HEK293 (cell line): Measurements from ENCODE around the gene IP6K3.
A peak's percentile ranks its signal among the peaks of the same experiment; 100 is the strongest.

Source experiments
- BCL11B ChIP-seq: fragments of 450-650 bp; formaldehyde crosslinking; IDR thresholded peaks from 2 replicates; pipeline ENCODE4 v1.5.1; 2016; ENCODE audit warnings: low read depth, missing biosample characterization, missing genetic modification characterization
- CTCF ChIP-seq: fragments of 450-650 bp; formaldehyde crosslinking; IDR thresholded peaks from 2 replicates; pipeline ENCODE4 v1.5.1; 2016; ENCODE audit warnings: missing biosample characterization, missing genetic modification characterization
- EGR2 ChIP-seq: fragments of 450-650 bp; formaldehyde crosslinking; IDR thresholded peaks from 2 replicates; pipeline ENCODE4 v1.5.1; 2016; ENCODE audit warnings: low read depth, missing biosample characterization, missing genetic modification characterization
- FEZF1 ChIP-seq: fragments of 450-650 bp; formaldehyde crosslinking; IDR thresholded peaks from 2 replicates; pipeline ENCODE4 v1.5.1; 2016; ENCODE audit warnings: missing biosample characterization, missing genetic modification characterization
- GLI4 ChIP-seq: fragments of 450-650 bp; formaldehyde crosslinking; IDR thresholded peaks from 2 replicates; pipeline ENCODE4 v1.5.1; 2016; ENCODE audit warnings: missing biosample characterization, missing genetic modification characterization
- OSR2 ChIP-seq: fragments of 450-650 bp; formaldehyde crosslinking; IDR thresholded peaks from 2 replicates; pipeline ENCODE4 v1.5.1; 2016; ENCODE audit warnings: missing biosample characterization, missing genetic modification characterization
- PRDM1 ChIP-seq: fragments of 450-650 bp; formaldehyde crosslinking; IDR thresholded peaks from 2 replicates; pipeline ENCODE4; 2016; ENCODE audit warnings: missing biosample characterization, missing genetic modification characterization
- PRDM10 ChIP-seq: fragments of 450-650 bp; formaldehyde crosslinking; IDR thresholded peaks from 2 replicates; pipeline ENCODE4 v1.5.1; 2016; ENCODE audit warnings: missing biosample characterization, missing genetic modification characterization
- SALL2 ChIP-seq: fragments of 450-650 bp; formaldehyde crosslinking; IDR thresholded peaks from 2 replicates; pipeline ENCODE4 v1.5.0; 2017; ENCODE audit warnings: missing biosample characterization, mild to moderate bottlenecking, missing genetic modification characterization, borderline replicate concordance
- SP7 ChIP-seq: fragments of 450-650 bp; formaldehyde crosslinking; IDR thresholded peaks from 2 replicates; pipeline ENCODE4 v1.5.1; 2016; ENCODE audit warnings: missing biosample characterization, missing genetic modification characterization
- TCF7L2 ChIP-seq: IDR thresholded peaks from 2 replicates; pipeline ENCODE4 v1.6.1; 2011; ENCODE audit warnings: low read depth, mild to moderate bottlenecking, inconsistent platforms, low read length, moderate library complexity, borderline replicate concordance
- WT1 ChIP-seq: fragments of 450-650 bp; formaldehyde crosslinking; IDR thresholded peaks from 2 replicates; pipeline ENCODE4 v1.5.1; 2016; ENCODE audit warnings: missing biosample characterization, missing genetic modification characterization
- YY1 ChIP-seq: fragments of 450-650 bp; formaldehyde crosslinking; IDR thresholded peaks from 2 replicates; pipeline ENCODE4 v1.5.1; 2018; ENCODE audit warnings: missing biosample characterization, missing genetic modification characterization
- ZBTB1 ChIP-seq: fragments of 450-650 bp; formaldehyde crosslinking; IDR thresholded peaks from 2 replicates; pipeline ENCODE4 v1.5.1; 2016; ENCODE audit warnings: missing biosample characterization, missing genetic modification characterization
- ZBTB44 ChIP-seq: fragments of 450-650 bp; IDR thresholded peaks from 2 replicates; pipeline ENCODE4 v1.5.1; 2018; ENCODE audit warnings: missing biosample characterization, mild to moderate bottlenecking, missing genetic modification characterization
- ZBTB8A ChIP-seq: fragments of 450-650 bp; formaldehyde crosslinking; IDR thresholded peaks from 2 replicates; pipeline ENCODE4 v1.5.1; 2016; ENCODE audit warnings: missing biosample characterization, missing genetic modification characterization
- ZFP69B ChIP-seq: fragments of 450-650 bp; formaldehyde crosslinking; IDR thresholded peaks from 2 replicates; pipeline ENCODE4 v1.5.1; 2016; ENCODE audit warnings: missing biosample characterization, missing genetic modification characterization
- ZNF114 ChIP-seq: fragments of 450-650 bp; formaldehyde crosslinking; IDR thresholded peaks from 2 replicates; pipeline ENCODE4 v1.5.0; 2017; ENCODE audit warnings: missing biosample characterization, missing genetic modification characterization
- ZNF133 ChIP-seq: fragments of 450-650 bp; formaldehyde crosslinking; IDR thresholded peaks from 2 replicates; pipeline ENCODE4 v1.5.1; 2016; ENCODE audit warnings: missing biosample characterization, missing genetic modification characterization
- ZNF138 ChIP-seq: fragments of 450-650 bp; formaldehyde crosslinking; IDR thresholded peaks from 2 replicates; pipeline ENCODE4 v1.5.1; 2016; ENCODE audit warnings: missing biosample characterization, missing genetic modification characterization, borderline replicate concordance
- ZNF248 ChIP-seq: fragments of 450-650 bp; formaldehyde crosslinking; IDR thresholded peaks from 2 replicates; pipeline ENCODE4 v1.5.1; 2017; ENCODE audit warnings: missing biosample characterization, missing genetic modification characterization
- ZNF350 ChIP-seq: fragments of 450-650 bp; formaldehyde crosslinking; IDR thresholded peaks from 2 replicates; pipeline ENCODE4 v1.5.0; 2017; ENCODE audit warnings: missing biosample characterization, mild to moderate bottlenecking, missing genetic modification characterization
- ZNF501 ChIP-seq: fragments of 450-650 bp; formaldehyde crosslinking; IDR thresholded peaks from 2 replicates; pipeline ENCODE4 v1.5.1; 2016; ENCODE audit warnings: missing biosample characterization, missing genetic modification characterization
- ZNF510 ChIP-seq: fragments of 450-650 bp; formaldehyde crosslinking; IDR thresholded peaks from 2 replicates; pipeline ENCODE4 v1.5.1; 2018; ENCODE audit warnings: mild to moderate bottlenecking, missing genetic modification characterization, missing biosample characterization; ENCODE audit not compliant: insufficient replicate concordance
- ZNF561 ChIP-seq: fragments of 450-650 bp; IDR thresholded peaks from 2 replicates; pipeline ENCODE4 v1.5.1; 2018; ENCODE audit warnings: missing biosample characterization, missing genetic modification characterization, borderline replicate concordance
- ZNF645 ChIP-seq: fragments of 450-650 bp; formaldehyde crosslinking; IDR thresholded peaks from 2 replicates; pipeline ENCODE4; 2016; ENCODE audit warnings: missing biosample characterization, missing genetic modification characterization
- ZNF677 ChIP-seq: fragments of 450-650 bp; IDR thresholded peaks from 2 replicates; pipeline ENCODE4 v1.5.0; 2018; ENCODE audit warnings: missing biosample characterization, mild to moderate bottlenecking, missing genetic modification characterization, moderate library complexity
- ZNF692 ChIP-seq: fragments of 450-650 bp; formaldehyde crosslinking; IDR thresholded peaks from 2 replicates; pipeline ENCODE4 v1.5.1; 2016; ENCODE audit warnings: missing biosample characterization, missing genetic modification characterization
- ZNF747 ChIP-seq: fragments of 450-650 bp; formaldehyde crosslinking; IDR thresholded peaks from 2 replicates; pipeline ENCODE4 v1.5.1; 2016; ENCODE audit warnings: missing biosample characterization, missing genetic modification characterization
- ZNF843 ChIP-seq: fragments of 450-650 bp; formaldehyde crosslinking; IDR thresholded peaks from 2 replicates; pipeline ENCODE4 v1.5.1; 2016; ENCODE audit warnings: missing biosample characterization, missing genetic modification characterization
- ZSCAN16 ChIP-seq: fragments of 450-650 bp; formaldehyde crosslinking; IDR thresholded peaks from 2 replicates; pipeline ENCODE4 v1.5.1; 2016; ENCODE audit warnings: missing biosample characterization, missing genetic modification characterization

The IP6K3 gene

GRCh38 chr6:33787954-33788693, 41.4 kb upstream of the IP6K3 start (continued):
- TF ChIP-seq ZNF747 (tag by site-specific recombination): no peak
- no peak for TF ChIP-seq YY1 (tag by site-specific recombination)
- no peak for TF ChIP-seq TCF7L2
- peak; percentile 89 for TF ChIP-seq PRDM10
- no peak for TF ChIP-seq ZNF510
- TF ChIP-seq ZNF114 (tag by site-specific recombination): no peak
- no peak for TF ChIP-seq ZBTB8A (tag by site-specific recombination)
- peak; percentile 97 for TF ChIP-seq PRDM1
- 0 out of 2 replicates have a peak, but pooled peaks have one; percentile 65 for TF ChIP-seq ZNF645 (tag by site-specific recombination)
- TF ChIP-seq ZSCAN16 (tag by site-specific recombination): no peak
- no peak for TF ChIP-seq ZBTB44 (tag by site-specific recombination)
- TF ChIP-seq ZNF501 (tag by site-specific recombination): 0 out of 2 replicates have a peak, but pooled peaks have one; percentile 37
- no peak for TF ChIP-seq ZNF248
- TF ChIP-seq ZNF133 (tag by site-specific recombination): no peak
- TF ChIP-seq ZNF692 (tag by site-specific recombination): peak; percentile 37; the same call in 1 of the 2 replicates
- peak; percentile 23; the same call in 1 of the 2 replicates for TF ChIP-seq ZNF561 (tag by site-specific recombination)
- TF ChIP-seq ZNF138 (tag by site-specific recombination): no peak
- no peak for TF ChIP-seq ZBTB1
- no peak for TF ChIP-seq FEZF1 (tag by site-specific recombination)
- TF ChIP-seq GLI4 (tag by site-specific recombination): no peak
- TF ChIP-seq EGR2: no peak
- TF ChIP-seq ZNF677 (tag by site-specific recombination): no peak
- no peak for TF ChIP-seq WT1
- TF ChIP-seq ZNF843 (tag by site-specific recombination): no peak
- no peak for TF ChIP-seq ZFP69B (tag by site-specific recombination)
- TF ChIP-seq CTCF (tag by site-specific recombination): no peak
- no peak; the same call in 1 of the 2 replicates for TF ChIP-seq SP7 (tag by site-specific recombination)
- no peak for TF ChIP-seq ZNF350 (tag by site-specific recombination)
- no peak for TF ChIP-seq OSR2 (tag by site-specific recombination)
- TF ChIP-seq BCL11B (tag by site-specific recombination): no peak
- no peak for TF ChIP-seq SALL2 (tag by site-specific recombination)
